Choroid plexus epithelial cell (primary cell): Measurements from ENCODE around the gene SLC29A1.

ENCODE experiments used
- DNase-seq: peaks from one replicate; pipeline ENCODE4 v3.0.0-alpha.2; 2010; ENCODE audit warnings: low read depth
- H3K4me3 ChIP-seq: 2 replicates; pipeline ENCODE4 v1.5.1; 2011; ENCODE audit warnings: low read depth, mild to moderate bottlenecking, control low read depth, low read length, moderate library complexity
- TF ChIP-seq, protein P1 (sequence below): conservative IDR thresholded peaks from 2 replicates; pipeline ENCODE4 v1.5.1; 2011; ENCODE audit warnings: low read depth, mild to moderate bottlenecking, control low read depth, inconsistent platforms, low read length, moderate library complexity

The SLC29A1 gene

DNA sequence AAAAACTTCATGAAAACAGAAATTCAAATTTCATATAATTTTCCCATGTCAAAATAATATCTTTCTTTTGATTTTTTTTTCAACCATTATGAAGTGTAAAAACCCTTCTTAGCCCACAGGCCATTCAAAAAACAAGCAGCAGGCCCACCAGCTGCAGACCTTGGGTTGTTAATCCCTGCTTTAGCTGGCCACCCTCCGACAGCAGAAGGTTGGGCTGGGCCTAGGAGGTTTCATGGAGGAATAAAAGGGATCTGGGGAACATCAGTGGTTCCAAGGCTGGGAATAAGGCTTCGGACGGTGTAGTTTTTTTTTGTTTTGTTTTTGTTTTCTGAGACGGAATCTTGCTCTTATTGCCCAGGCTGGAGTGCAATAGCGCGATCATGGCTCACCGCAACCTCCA, 19.9 kb downstream of the SLC29A1 start:
- no peak overlapping the region for H3K4me3 ChIP-seq
- no peak for DNase-seq
- TF ChIP-seq, protein P1, sequence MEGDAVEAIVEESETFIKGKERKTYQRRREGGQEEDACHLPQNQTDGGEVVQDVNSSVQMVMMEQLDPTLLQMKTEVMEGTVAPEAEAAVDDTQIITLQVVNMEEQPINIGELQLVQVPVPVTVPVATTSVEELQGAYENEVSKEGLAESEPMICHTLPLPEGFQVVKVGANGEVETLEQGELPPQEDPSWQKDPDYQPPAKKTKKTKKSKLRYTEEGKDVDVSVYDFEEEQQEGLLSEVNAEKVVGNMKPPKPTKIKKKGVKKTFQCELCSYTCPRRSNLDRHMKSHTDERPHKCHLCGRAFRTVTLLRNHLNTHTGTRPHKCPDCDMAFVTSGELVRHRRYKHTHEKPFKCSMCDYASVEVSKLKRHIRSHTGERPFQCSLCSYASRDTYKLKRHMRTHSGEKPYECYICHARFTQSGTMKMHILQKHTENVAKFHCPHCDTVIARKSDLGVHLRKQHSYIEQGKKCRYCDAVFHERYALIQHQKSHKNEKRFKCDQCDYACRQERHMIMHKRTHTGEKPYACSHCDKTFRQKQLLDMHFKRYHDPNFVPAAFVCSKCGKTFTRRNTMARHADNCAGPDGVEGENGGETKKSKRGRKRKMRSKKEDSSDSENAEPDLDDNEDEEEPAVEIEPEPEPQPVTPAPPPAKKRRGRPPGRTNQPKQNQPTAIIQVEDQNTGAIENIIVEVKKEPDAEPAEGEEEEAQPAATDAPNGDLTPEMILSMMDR: no peak

DNA sequence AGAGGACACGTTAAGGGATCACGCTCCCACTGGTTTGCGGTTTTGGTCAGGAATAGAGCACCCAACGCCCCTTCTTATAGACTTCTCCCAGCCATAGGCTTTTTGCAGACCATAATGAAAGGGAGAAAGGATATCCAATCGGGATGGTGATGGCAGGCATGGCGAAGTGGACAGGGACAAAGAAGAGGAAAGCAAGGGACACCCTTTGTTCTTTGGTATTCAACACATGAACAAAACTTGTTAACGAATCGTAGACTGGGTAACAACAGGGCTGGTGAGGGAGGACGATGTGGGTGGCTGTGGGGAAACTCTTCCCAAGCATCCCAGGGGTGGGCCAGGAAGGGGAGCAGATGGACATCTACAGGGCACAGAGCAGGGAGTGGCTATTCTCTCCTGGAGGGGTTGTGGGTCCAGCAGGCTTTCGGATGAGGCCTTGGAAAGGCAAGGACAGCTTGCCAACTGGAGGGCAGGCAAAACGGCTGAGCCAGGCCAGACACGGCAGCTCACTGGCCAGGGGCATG, 22.1 kb downstream of the SLC29A1 start:
- DNase-seq: no peak
- TF ChIP-seq, protein P1: no peak
- peak overlapping the region; percentile 76 for H3K4me3 ChIP-seq

DNA sequence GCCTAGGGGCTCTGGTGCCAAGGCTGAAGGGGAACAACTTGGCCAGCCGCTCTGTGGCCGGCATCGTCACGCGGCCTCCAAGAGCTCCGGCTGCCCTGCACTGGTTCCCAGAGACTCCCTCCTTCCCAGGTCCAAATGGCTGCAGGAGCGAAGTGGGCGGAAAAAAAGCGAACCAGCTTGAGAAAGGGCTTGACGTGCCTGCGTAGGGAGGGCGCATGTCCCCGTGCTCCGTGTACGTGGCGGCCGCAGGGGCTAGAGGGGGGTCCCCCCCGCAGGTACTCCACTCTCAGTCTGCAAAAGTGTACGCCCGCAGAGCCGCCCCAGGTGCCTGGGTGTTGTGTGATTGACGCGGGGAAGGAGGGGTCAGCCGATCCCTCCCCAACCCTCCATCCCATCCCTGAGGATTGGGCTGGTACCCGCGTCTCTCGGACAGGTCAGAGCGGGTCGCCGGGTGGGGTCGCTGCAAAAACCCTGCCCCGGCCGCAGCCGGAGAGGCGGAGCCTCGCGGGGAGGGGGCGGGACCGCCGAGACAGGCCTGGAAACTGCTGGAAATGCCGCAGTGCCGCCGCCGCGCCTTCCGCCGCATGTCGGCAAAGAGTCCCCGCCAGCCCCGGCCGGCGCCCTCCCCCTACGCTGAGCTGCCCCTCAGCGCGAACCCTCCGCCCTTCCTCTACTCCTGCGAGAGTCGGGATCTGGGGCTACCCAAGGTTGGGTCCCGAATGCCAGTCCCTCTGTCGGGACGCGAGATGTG, 22.7 kb downstream of the SLC29A1 start:
- DNase-seq: peak; percentile 83
- peak overlapping the region; percentile 76 for H3K4me3 ChIP-seq
- TF ChIP-seq, protein P1: peak; percentile 24

DNA sequence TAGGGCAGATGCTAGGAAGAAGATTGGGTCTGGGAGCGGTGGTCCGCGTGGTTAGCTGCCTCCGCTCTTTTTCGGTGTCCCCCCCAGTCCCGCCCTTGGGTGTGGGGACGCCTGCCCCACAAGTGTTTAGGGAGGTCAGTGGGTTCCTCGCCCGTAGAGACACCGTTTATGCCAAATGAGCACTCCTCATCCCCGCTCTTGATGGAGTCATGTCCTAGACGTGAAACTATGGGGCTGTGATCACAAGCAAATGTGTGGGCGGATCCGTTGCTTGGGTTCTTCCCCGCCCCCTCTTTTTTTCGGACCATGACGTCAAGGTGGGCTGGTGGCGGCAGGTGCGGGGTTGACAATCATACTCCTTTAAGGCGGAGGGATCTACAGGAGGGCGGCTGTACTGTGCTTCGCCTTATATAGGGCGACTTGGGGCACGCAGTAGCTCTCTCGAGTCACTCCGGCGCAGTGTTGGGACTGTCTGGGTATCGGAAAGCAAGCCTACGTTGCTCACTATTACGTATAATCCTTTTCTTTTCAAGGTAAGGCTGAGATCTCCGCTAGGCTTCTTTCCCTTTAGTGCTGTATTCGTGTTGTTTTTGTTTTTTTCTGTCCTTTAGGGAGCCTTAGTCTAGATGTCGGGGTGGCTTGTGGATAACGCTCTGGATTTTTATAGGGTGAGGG, 23.4 kb downstream of the SLC29A1 start, which contains the start of gene HSP90AB1:
TSS of gene HSP90AB1 (plus strand) at position 439 of the 675 bp plus-strand sequence. CDS start 1,529 bp downstream, outside the sequence.
- DNase-seq: peak; percentile 99
- H3K4me3 ChIP-seq: peak within 1 kb of the TSS; percentile 76
- TF ChIP-seq, protein P1: no peak

DNA sequence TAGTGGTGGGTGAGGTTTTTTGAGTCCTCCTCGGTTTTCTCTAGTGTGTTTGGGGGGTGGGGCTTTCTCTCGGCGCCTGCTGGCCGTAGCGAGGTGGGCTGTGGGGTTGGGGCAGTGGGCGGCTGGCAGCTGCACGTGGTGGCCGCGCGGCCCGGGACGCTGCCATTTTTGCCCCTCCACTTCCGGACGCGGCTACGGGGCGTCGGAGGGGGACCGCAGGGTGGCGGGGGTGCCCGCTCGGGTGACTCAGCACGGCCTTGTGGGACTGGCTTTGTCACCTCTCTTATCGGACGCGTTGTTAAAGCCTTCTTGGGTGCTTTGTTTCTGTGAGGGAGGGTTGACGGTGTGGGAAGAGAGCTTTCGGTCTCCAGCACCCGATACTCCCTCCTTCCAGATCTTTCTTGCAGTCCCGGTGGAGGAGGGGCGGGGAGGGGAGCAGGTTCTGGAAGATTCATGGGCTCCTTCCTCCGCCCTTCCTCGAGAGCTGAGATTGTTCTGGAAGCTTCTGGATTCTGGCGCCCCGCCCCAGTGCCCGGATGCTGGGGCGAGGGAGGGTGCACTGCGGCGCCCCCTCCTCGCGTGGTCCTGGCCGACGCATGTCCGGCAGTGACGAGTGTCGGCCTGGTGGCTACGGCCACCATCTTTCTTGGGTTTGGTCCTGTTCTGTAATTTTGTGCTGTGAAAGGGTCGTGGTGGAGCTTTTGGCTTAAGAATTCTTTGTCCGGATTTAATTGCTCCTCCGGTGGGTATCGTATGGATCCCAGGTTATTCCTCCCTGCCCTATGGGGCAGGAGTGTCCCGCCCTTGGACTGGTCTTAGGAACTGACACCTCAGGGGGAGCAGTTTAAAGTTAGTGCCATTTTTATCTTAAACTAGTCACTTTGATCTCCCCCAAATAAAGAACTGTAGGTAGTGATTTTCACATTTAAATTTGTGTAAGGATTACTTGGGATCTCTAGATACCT, 24.2 kb downstream of the SLC29A1 start:
- peak; percentile 57 for DNase-seq
- TF ChIP-seq, protein P1: no peak

DNA sequence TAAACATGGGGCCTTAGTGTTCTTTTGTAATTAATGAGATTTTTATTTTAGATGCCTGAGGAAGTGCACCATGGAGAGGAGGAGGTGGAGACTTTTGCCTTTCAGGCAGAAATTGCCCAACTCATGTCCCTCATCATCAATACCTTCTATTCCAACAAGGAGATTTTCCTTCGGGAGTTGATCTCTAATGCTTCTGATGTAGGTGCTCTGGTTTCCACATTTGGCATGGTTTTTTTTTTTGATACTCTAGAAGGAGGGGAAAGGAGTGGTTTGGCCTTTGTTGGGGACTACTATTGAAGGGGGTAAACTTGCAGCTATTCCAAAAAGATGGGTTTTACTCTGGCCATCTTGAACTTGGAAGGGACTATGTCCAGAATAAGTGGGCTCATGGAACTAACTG, 25.2 kb downstream of the SLC29A1 start:
- no peak for DNase-seq
- TF ChIP-seq, protein P1: no peak

More for the DNA sequence above, 24.2 kb downstream of the SLC29A1 start:
- H3K4me3 ChIP-seq: peak overlapping the region; percentile 76

More for the DNA sequence above, 25.2 kb downstream of the SLC29A1 start:
- H3K4me3 ChIP-seq: peak overlapping the region; percentile 76
